ENCODE results near the gene PTHLH.

The PTHLH gene

DNA sequence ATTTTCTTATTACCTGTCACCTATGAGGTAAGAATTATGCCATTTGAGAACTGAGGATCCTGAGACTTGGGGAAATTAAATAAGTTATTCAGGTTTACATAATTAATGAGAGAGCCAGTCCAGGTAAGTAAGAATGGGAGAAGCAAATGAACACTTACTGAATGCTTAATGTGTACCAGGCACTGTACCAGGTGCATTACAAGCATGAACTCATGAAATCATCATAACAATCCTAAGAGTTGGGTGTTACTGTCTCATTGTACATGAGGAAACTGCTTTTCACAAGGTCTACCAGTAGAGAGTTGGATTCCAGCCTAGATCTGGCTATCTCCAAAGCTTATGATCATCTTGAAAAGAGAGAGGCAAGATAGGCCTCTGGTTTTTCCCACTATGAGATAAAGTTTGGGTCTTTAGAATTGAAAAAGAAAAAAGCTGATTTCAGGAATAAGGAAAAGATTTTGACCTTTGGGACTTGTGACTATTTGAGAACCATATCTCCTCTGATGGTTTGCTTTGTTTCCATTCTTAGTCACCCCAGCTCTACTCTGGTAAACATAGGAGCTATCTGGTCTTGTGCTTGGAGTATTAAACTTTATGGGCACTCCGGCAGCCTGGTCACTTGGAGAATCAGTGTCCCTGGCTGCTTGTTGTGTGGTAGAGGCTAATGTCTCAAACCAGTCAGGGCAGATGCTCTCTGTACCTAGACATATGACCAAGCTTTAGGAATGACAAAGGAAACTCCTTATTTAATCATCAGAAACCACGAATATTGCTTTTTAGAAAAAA, 48.0 kb downstream of the PTHLH start:
- no peak overlapping the region for H3K27ac ChIP-seq
- no peak for TF ChIP-seq CTCF (IDR thresholded peaks at IDR 0.05)
- no peaks in the 10 kb centered on the region for H3K36me3 ChIP-seq
- H3K9me3 ChIP-seq: no peaks in the 10 kb centered on the region
- intact Hi-C loops (cut with DNase I; ENCODE audit: low total_unique reads): no loop called here
- no peaks in the 10 kb centered on the region for H3K27me3 ChIP-seq
- H3K4me3 ChIP-seq: no peak overlapping the region
- H3K4me1 ChIP-seq: peaks cover 0 to 17% (median 11%) of the 10 kb centered on the region in 4 donors
- no peak for DNase-seq

DNA sequence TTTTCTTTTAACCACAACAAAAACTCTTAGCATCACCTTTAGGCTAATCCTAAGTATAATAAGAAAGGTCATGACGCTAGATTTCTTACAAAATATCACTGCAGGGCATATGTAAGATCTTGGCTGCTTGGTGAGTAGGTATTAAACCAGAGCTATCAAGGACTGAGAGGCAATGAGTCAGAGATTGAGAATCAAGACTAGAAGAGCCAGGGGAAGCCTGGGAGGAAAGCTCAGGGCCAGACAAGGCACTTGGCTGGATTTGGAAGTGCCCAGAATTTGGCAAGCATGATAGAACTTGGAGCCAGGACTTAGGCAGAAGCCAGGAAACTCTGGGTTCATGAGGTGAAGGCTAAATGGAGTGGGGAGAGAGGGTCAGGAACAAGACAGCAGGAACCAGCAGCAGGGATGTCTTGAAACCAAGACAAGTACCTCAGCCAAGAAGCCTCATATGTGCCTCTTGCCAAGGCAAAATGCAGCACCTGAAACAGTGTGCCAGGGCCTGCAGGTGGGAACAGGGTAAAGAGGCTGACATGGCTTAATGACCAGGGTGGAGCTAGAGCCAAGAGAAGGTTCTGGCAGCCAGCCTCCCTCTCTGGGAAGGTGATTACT, 49.9 kb downstream of the PTHLH start:
- Histone ChIP-seq H3K27ac (peak overlapping the region in 1 of 2 donors; percentile 27), H3K27me3 (no peaks in the 10 kb centered on the region), H3K4me1 (peaks cover 0 to 17% (median 11%) of the 10 kb centered on the region in 4 donors), H3K4me3 (no peak overlapping the region), H3K9me3 (no peaks in the 10 kb centered on the region), H3K36me3 (no peaks in the 10 kb centered on the region)
- DNase-seq: peak in 1 of 2 donors; percentile 73
- no peak for TF ChIP-seq CTCF (IDR thresholded peaks at IDR 0.05)
- intact Hi-C loops (cut with DNase I; ENCODE audit: low total_unique reads): no loop called here

GRCh38 chr12:27919671-27920235, 52.8 kb downstream of the PTHLH start:
- H3K27ac ChIP-seq: no peak overlapping the region
- intact Hi-C loops (cut with DNase I; ENCODE audit: low total_unique reads): no loop called here
- H3K36me3 ChIP-seq: no peaks in the 10 kb centered on the region
- H3K4me3 ChIP-seq: no peak overlapping the region
- DNase-seq: no peak
- H3K4me1 ChIP-seq: peaks cover 0 to 17% (median 11%) of the 10 kb centered on the region in 4 donors
- H3K9me3 ChIP-seq: no peaks in the 10 kb centered on the region
- no peaks in the 10 kb centered on the region for H3K27me3 ChIP-seq
- no peak for TF ChIP-seq CTCF (IDR thresholded peaks at IDR 0.05)

GRCh38 chr12:27915536-27915935, 57.0 kb downstream of the PTHLH start:
- Histone ChIP-seq H3K9me3 (no peaks in the 10 kb centered on the region), H3K27me3 (no peaks in the 10 kb centered on the region), H3K4me3 (no peak overlapping the region), H3K4me1 (peaks cover 0 to 10% (median 0%) of the 10 kb centered on the region in 4 donors), H3K27ac (no peak overlapping the region), H3K36me3 (no peaks in the 10 kb centered on the region)
- DNase-seq: no peak
- intact Hi-C loops (cut with DNase I; ENCODE audit: low total_unique reads): no loop called here
- no peak for TF ChIP-seq CTCF (IDR thresholded peaks at IDR 0.05)

DNA sequence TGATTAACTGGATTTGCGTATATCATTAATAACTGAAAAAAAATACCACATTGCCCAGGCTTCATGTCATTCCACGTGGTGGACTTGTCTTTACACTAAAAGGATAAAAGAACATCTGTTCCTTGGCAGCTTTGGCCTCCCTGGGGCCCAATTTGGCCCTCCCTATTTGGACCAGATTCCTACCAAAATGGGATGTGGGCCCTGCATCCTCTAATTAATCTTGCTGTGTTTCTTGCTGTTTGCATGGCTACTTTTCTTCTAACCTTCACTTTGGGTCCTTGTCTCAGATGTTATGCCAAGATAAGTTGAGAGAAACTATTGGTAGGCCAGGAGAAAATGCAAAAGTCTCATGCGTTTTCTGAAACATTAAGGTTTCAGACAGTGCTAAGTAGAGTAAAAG, 57.5 kb downstream of the PTHLH start:
- intact Hi-C loops (cut with DNase I; ENCODE audit: low total_unique reads): no loop called here
- H3K4me1 ChIP-seq: peaks cover 0 to 10% (median 0%) of the 10 kb centered on the region in 4 donors
- H3K27ac ChIP-seq: no peak overlapping the region
- no peaks in the 10 kb centered on the region for H3K27me3 ChIP-seq
- no peak for DNase-seq
- no peak overlapping the region for H3K4me3 ChIP-seq
- no peaks in the 10 kb centered on the region for H3K36me3 ChIP-seq
- H3K9me3 ChIP-seq: no peaks in the 10 kb centered on the region
- no peak for TF ChIP-seq CTCF (IDR thresholded peaks at IDR 0.05)

All from tibial artery (tissue), 4 donors.